Common myeloid progenitor, CD34-positive (primary cell): ENCODE results near the gene FGF22.

ENCODE experiments used
- CTCF ChIA-PET: fragments of 350-600 bp; sonication (Branson Sonifier 250); formaldehyde crosslinking; loops from one replicate; lab custom pipeline; 2021; ENCODE audit warnings: antibody characterized with exemption; lab: Charles Lee
- POLR2A ChIA-PET: fragments of 350-600 bp; sonication (Branson Sonifier 250); formaldehyde crosslinking; loops from one replicate; lab custom pipeline; 2021; ENCODE audit warnings: antibody characterized with exemption; lab: Charles Lee
- DNase-seq, 3 donors: peaks; one replicate each; pipeline versions ENCODE4 v3.0.0 to v3.0.0-alpha.2; 2013
- H3K27ac ChIP-seq, 2 experiments: 1 replicate in 1 of 2; 2 replicates in 1 of 2; pipeline ENCODE4 v1.7.0; 2013; ENCODE audit warnings: inconsistent platforms in 2 of 2, low read length in 2 of 2, mild to moderate bottlenecking in 2 of 2, low read depth in 1 of 2, moderate library complexity in 1 of 2; ENCODE audit not compliant: severe bottlenecking in 2 of 2, insufficient read depth in 1 of 2, poor library complexity in 1 of 2
- H3K27me3 ChIP-seq, 5 experiments: replicated peaks in 2 of 5; 1 replicate in 3 of 5; 2 replicates in 2 of 5; pipeline versions ENCODE4 v1.6.1 to v1.7.0; 2013; ENCODE audit warnings: low read length in 4 of 5, mild to moderate bottlenecking in 2 of 5, moderate library complexity in 2 of 5, inconsistent platforms in 1 of 5; ENCODE audit not compliant: insufficient read depth in 5 of 5, control insufficient read depth in 4 of 5
- H3K36me3 ChIP-seq, 4 experiments: 1 replicate in 2 of 4; 2 replicates in 2 of 4; pipeline versions ENCODE4 v1.6.1 to v1.7.0; 2013; ENCODE audit warnings: low read length in 3 of 4, control low read depth in 1 of 4, mild to moderate bottlenecking in 1 of 4; ENCODE audit not compliant: control insufficient read depth in 4 of 4, insufficient read depth in 4 of 4
- H3K4me1 ChIP-seq, 4 experiments: 1 replicate in 3 of 4; 2 replicates in 1 of 4; pipeline versions ENCODE4 v1.6.1 to v1.7.1; 2013; ENCODE audit warnings: low read length in 3 of 4, mild to moderate bottlenecking in 3 of 4, control low read depth in 1 of 4, inconsistent platforms in 1 of 4, moderate library complexity in 1 of 4; ENCODE audit not compliant: control insufficient read depth in 4 of 4, insufficient read depth in 4 of 4; ENCODE audit errors: control extremely low read depth in 1 of 4
- H3K4me3 ChIP-seq, 7 experiments: 1 replicate in 4 of 7; 2 replicates in 3 of 7; pipeline versions ENCODE4 v1.5.1 to v1.7.0; 2013; ENCODE audit warnings: mild to moderate bottlenecking in 7 of 7, low read length in 6 of 7, moderate library complexity in 6 of 7, inconsistent platforms in 2 of 7, low read depth in 2 of 7, control low read depth in 1 of 7; ENCODE audit not compliant: insufficient read depth in 4 of 7, control insufficient read depth in 1 of 7; ENCODE audit errors: extremely low read depth in 1 of 7
- H3K9me3 ChIP-seq, 5 experiments: 1 replicate in 4 of 5; 2 replicates in 1 of 5; pipeline versions ENCODE4 v1.6.1 to v1.7.1; 2013; ENCODE audit warnings: low read length in 4 of 5, mild to moderate bottlenecking in 2 of 5, inconsistent platforms in 1 of 5, low read depth in 1 of 5, moderate library complexity in 1 of 5; ENCODE audit not compliant: control insufficient read depth in 4 of 5, insufficient read depth in 2 of 5; ENCODE audit errors: control extremely low read depth in 1 of 5
- WGBS: methylation state at CpG from one replicate; pipeline ENCODE4 v1.1.5; 2013; ENCODE audit not compliant: insufficient coverage; 5-methylcytosine and 5-hydroxymethylcytosine counted together

Gene FGF22

GRCh38 chr19:593505-593904 lies 46.2 kb upstream of the FGF22 start:
- Histone ChIP-seq H3K4me1 (peaks cover 0 to 16% (median 10%) of the 10 kb centered on the region in 4 experiments), H3K36me3 (no peaks in the 10 kb centered on the region), H3K27me3 (peaks cover 0 to 62% (median 15%) of the 10 kb centered on the region in 5 experiments), H3K9me3 (no peaks in the 10 kb centered on the region), H3K27ac (no peak overlapping the region), H3K4me3 (no peak overlapping the region)
- 60% methylated on average over 9 of the region's 9 CpGs for WGBS
- no peak for DNase-seq
- CTCF ChIA-PET = no interaction called here
- POLR2A ChIA-PET = no interaction called here

GRCh38 chr19:594265-594870 lies 45.3 kb upstream of the FGF22 start:
- H3K27me3 ChIP-seq = peaks cover 0 to 53% (median 9%) of the 10 kb centered on the region in 5 experiments
- CTCF ChIA-PET = no interaction called here

GRCh38 chr19:595326-596262 lies 44.1 kb upstream of the FGF22 start:
- Histone ChIP-seq H3K36me3 (no peaks in the 10 kb centered on the region), H3K4me3 (no peak overlapping the region), H3K9me3 (no peaks in the 10 kb centered on the region), H3K4me1 (peaks cover 0 to 3% (median under 1%) of the 10 kb centered on the region in 4 experiments), H3K27me3 (peaks cover 0 to 47% (median 8%) of the 10 kb centered on the region in 5 experiments), H3K27ac (no peak overlapping the region)
- 90% methylated on average over 38 of the region's 42 CpGs for WGBS
- ChIA-PET CTCF (interaction anchor here (0.8 kb wide), 1 partner anchor 29 kb away, joined by 3 read pairs; no protein-coding TSS in a partner anchor), POLR2A (no interaction called here)
- no peak for DNase-seq

More at GRCh38 chr19:594265-594870, 45.3 kb upstream of the FGF22 start:
- DNase-seq = no peak
- H3K9me3 ChIP-seq = no peaks in the 10 kb centered on the region
- H3K4me3 ChIP-seq = no peak overlapping the region
- no peaks in the 10 kb centered on the region for H3K36me3 ChIP-seq
- peaks cover 0 to 7% (median 4%) of the 10 kb centered on the region in 4 experiments for H3K4me1 ChIP-seq
- 89% methylated on average over 13 of the region's 24 CpGs for WGBS
- POLR2A ChIA-PET = interaction anchor here (0.6 kb wide), 1 partner anchor 179 kb away, joined by 4 read pairs; no protein-coding TSS in a partner anchor
- no peak overlapping the region for H3K27ac ChIP-seq

- 97% methylated on average over 15 of the region's 16 CpGs for WGBS
- H3K4me1 ChIP-seq = no peaks in the 10 kb centered on the region
- peaks cover 0 to 1% (median under 1%) of the 10 kb centered on the region in 5 experiments for H3K9me3 ChIP-seq
- DNase-seq = no peak
- no peaks in the 10 kb centered on the region for H3K36me3 ChIP-seq
- CTCF ChIA-PET = interaction anchor here (0.8 kb wide), 1 partner anchor 29 kb away, joined by 3 read pairs; no protein-coding TSS in a partner anchor
- peaks cover 0 to 40% (median 8%) of the 10 kb centered on the region in 5 experiments for H3K27me3 ChIP-seq
- POLR2A ChIA-PET = no interaction called here
- no peak overlapping the region for H3K4me3 ChIP-seq
- H3K27ac ChIP-seq = no peak overlapping the region
Measured at GRCh38 chr19:596263-596655, 43.4 kb upstream of the FGF22 start.

GRCh38 chr19:597406-598315 lies 42.0 kb upstream of the FGF22 start:
- Histone ChIP-seq H3K4me3 (no peak overlapping the region), H3K4me1 (no peaks in the 10 kb centered on the region), H3K36me3 (no peaks in the 10 kb centered on the region), H3K27me3 (peaks cover 0 to 26% (median 3%) of the 10 kb centered on the region in 5 experiments), H3K9me3 (peaks cover 0 to 6% (median 2%) of the 10 kb centered on the region in 5 experiments), H3K27ac (no peak overlapping the region)
- ChIA-PET CTCF (no interaction called here), POLR2A (no interaction called here)
- no peak for DNase-seq
- WGBS = 95% methylated on average over 13 of the region's 18 CpGs

GRCh38 chr19:601310-601709 lies 38.4 kb upstream of the FGF22 start:
- Histone ChIP-seq H3K36me3 (no peaks in the 10 kb centered on the region), H3K4me3 (no peak overlapping the region), H3K9me3 (peaks cover 0 to 6% (median 2%) of the 10 kb centered on the region in 5 experiments), H3K4me1 (no peaks in the 10 kb centered on the region), H3K27me3 (no peaks in the 10 kb centered on the region), H3K27ac (no peak overlapping the region)
- POLR2A ChIA-PET = no interaction called here
- CTCF ChIA-PET = no interaction called here
- 94% methylated on average over 20 of the region's 28 CpGs for WGBS
- no peak for DNase-seq
